CD14-positive monocyte (primary cell): ENCODE measurements around the gene CD302. TPM values are rescaled to one million over a fixed set of nuclear protein-coding genes. Genes with fewer than 3 reads are reported as not detected.

ENCODE experiments used
- DNase-seq, 3 donors: peaks; one replicate each; pipeline ENCODE4 v3.0.0-alpha.2; 2011 to 2022
- H2AFZ ChIP-seq: 2 replicates; pipeline ENCODE4 v1.6.0; 2012; ENCODE audit warnings: mild to moderate bottlenecking, low read depth, low read length, inconsistent platforms; ENCODE audit not compliant: insufficient read depth, poor library complexity, severe bottlenecking
- H3K27ac ChIP-seq, 2 donors: 1 replicate in 1 of 2; 2 replicates in 1 of 2; pipeline ENCODE4 v1.5.1; 2012 to 2013; ENCODE audit warnings: low read length in 2 of 2, control low read depth in 1 of 2, inconsistent platforms in 1 of 2, low read depth in 1 of 2, mild to moderate bottlenecking in 1 of 2
- H3K27me3 ChIP-seq, 2 donors: one replicate each; pipeline versions ENCODE4 v1.6.0 to v1.6.1; 2011 to 2013; ENCODE audit warnings: low read length in 2 of 2; ENCODE audit not compliant: control insufficient read depth in 2 of 2, insufficient read depth in 2 of 2
- H3K36me3 ChIP-seq, 2 donors: replicated peaks in 1 of 2; 1 replicate in 1 of 2; 2 replicates in 1 of 2; pipeline versions ENCODE4 v1.5.1 to v1.6.1; 2012 to 2013; ENCODE audit warnings: low read length in 2 of 2, control low read depth in 1 of 2, inconsistent platforms in 1 of 2, mild to moderate bottlenecking in 1 of 2; ENCODE audit not compliant: insufficient read depth in 2 of 2, control insufficient read depth in 1 of 2
- H3K4me1 ChIP-seq, 2 donors: 1 replicate in 1 of 2; 2 replicates in 1 of 2; pipeline versions ENCODE4 v1.5.1 to v1.6.1; 2012 to 2013; ENCODE audit warnings: low read length in 2 of 2, control low read depth in 1 of 2, inconsistent platforms in 1 of 2, mild to moderate bottlenecking in 1 of 2, moderate library complexity in 1 of 2; ENCODE audit not compliant: insufficient read depth in 2 of 2, control insufficient read depth in 1 of 2
- H3K4me2 ChIP-seq: replicated peaks from 2 replicates; pipeline ENCODE3; 2012; ENCODE audit warnings: low read length, moderate library complexity, mild to moderate bottlenecking; ENCODE audit not compliant: poor library complexity, severe bottlenecking; ENCODE audit errors: extremely low read depth
- H3K4me3 ChIP-seq, 3 experiments: fragments of 200-600 bp in 1 of 3; sonication (generic) in 1 of 3; replicated peaks in 1 of 3; 1 replicate in 2 of 3; 2 replicates in 1 of 3; pipeline ENCODE4 v1.5.1; 2011 to 2013; ENCODE audit warnings: low read length in 3 of 3, mild to moderate bottlenecking in 3 of 3, control low read depth in 2 of 3, low read depth in 2 of 3, inconsistent platforms in 1 of 3, moderate library complexity in 1 of 3
- H3K79me2 ChIP-seq: 2 replicates; pipeline ENCODE4 v1.6.0; 2012; ENCODE audit warnings: mild to moderate bottlenecking, control low read depth, inconsistent platforms, low read length, moderate library complexity; ENCODE audit not compliant: insufficient read depth
- H3K9ac ChIP-seq: 2 replicates; pipeline ENCODE4 v1.6.0; 2017; ENCODE audit warnings: low read length, mild to moderate bottlenecking; ENCODE audit not compliant: insufficient read depth, poor library complexity, severe bottlenecking
- H3K9me3 ChIP-seq, 2 donors: replicated peaks in 1 of 2; 1 replicate in 1 of 2; 2 replicates in 1 of 2; pipeline versions ENCODE4 v1.5.1 to v1.6.1; 2012 to 2013; ENCODE audit warnings: low read length in 2 of 2, control low read depth in 1 of 2; ENCODE audit not compliant: control insufficient read depth in 1 of 2, insufficient read depth in 1 of 2
- H4K20me1 ChIP-seq: 2 replicates; pipeline ENCODE4 v1.6.0; 2012; ENCODE audit warnings: mild to moderate bottlenecking, low read length, control low read depth, moderate library complexity; ENCODE audit not compliant: insufficient read depth
- H3K27ac Mint-ChIP-seq, 7 donors: one replicate each; pipeline ENCODE4 v1.8.0; 2020; ENCODE audit warnings: mild to moderate bottlenecking in 7 of 7, mixed read lengths in 7 of 7, moderate library complexity in 6 of 7, inconsistent platforms in 2 of 7
- H3K27me3 Mint-ChIP-seq, 3 donors: one replicate each; pipeline ENCODE4 v1.8.0; 2021 to 2022; ENCODE audit warnings: low read depth in 3 of 3, mild to moderate bottlenecking in 3 of 3, mixed read lengths in 3 of 3, moderate library complexity in 3 of 3, inconsistent platforms in 1 of 3
- H3K36me3 Mint-ChIP-seq, 2 donors: one replicate each; pipeline ENCODE4 v1.8.0; 2020; ENCODE audit warnings: mixed read lengths in 2 of 2, inconsistent platforms in 1 of 2, mild to moderate bottlenecking in 1 of 2
- H3K4me1 Mint-ChIP-seq: one replicate; pipeline ENCODE4 v1.8.0; 2020; ENCODE audit warnings: mild to moderate bottlenecking, mixed read lengths
- H3K4me3 Mint-ChIP-seq, 2 donors: one replicate each; pipeline ENCODE4 v1.8.0; 2020; ENCODE audit warnings: mild to moderate bottlenecking in 2 of 2, mixed read lengths in 2 of 2, moderate library complexity in 1 of 2
- H3K9me3 Mint-ChIP-seq, 7 donors: one replicate each; pipeline ENCODE4 v1.8.0; 2020 to 2022; ENCODE audit warnings: mixed read lengths in 7 of 7, mild to moderate bottlenecking in 6 of 7, moderate library complexity in 6 of 7, inconsistent platforms in 2 of 7
- CTCF ChIP-seq: fragments of 200-600 bp; IDR thresholded peaks from one replicate; pipeline ENCODE4 v1.8.0; 2022; ENCODE audit warnings: antibody characterized with exemption, mild to moderate bottlenecking
- WGBS: methylation state at CpG from one replicate; pipeline ENCODE4 v1.1.5; 2013; ENCODE audit warnings: missing lambda C conversion rate; ENCODE audit not compliant: insufficient coverage; 5-methylcytosine and 5-hydroxymethylcytosine counted together
- intact Hi-C, 2 donors: fragments of 100-400 bp; cut with micrococcal nuclease; formaldehyde crosslinking; loops; one replicate each; pipeline versions ENCODE4 v1.15.0 to v1.15.1; 2023
- polyA plus RNA-seq, 3 donors: library from polyadenylated mRNA; depleted of rRNA in 1 of 3; unstranded in 2 of 3; stranded (reverse) in 1 of 3; fragments of 300-500 nt in 2 of 3; fragments of >200 nt in 1 of 3; fragmentation: Illumina TruSeq in 2 of 3; gene quantifications; 1 replicate in 2 of 3; 2 replicates in 1 of 3; pipeline ENCODE4 v1.2.3, GENCODE V29; 2012 to 2021

CD302 gene
- polyA plus RNA-seq, 3 donors, result 90.3 to 214 (median 146) TPM

- TF ChIP-seq CTCF, result no peak
- H3K36me3 Mint-ChIP-seq, result peaks cover 0 to 11% of the 10 kb centered on the region in 2 donors
- Histone ChIP-seq H4K20me1 (peaks cover 55% of the 10 kb centered on the region), H3K79me2 (peaks cover 100% of the 10 kb centered on the region), H3K4me1 (peaks cover 74 to 81% of the 10 kb centered on the region in 2 donors), H3K27ac (peak overlapping the region in 1 of 2 donors; percentile 68), H3K9ac (no peak overlapping the region), H3K27me3 (no peaks in the 10 kb centered on the region), H3K4me2 (peak overlapping the region; percentile 63), H3K9me3 (no peaks in the 10 kb centered on the region), H3K4me3 (peak overlapping the region in 2 of 3 experiments; percentile 10 to 59), H3K36me3 (peaks cover 0 to 8% of the 10 kb centered on the region in 2 donors), H2AFZ (no peak overlapping the region)
- H3K4me1 Mint-ChIP-seq, result peaks cover 71% of the 10 kb centered on the region
- peak overlapping the region in 1 of 2 donors; percentile 54 for H3K4me3 Mint-ChIP-seq
- peak in 2 of 3 donors; percentile 22 to 60 for DNase-seq
- intact Hi-C loops, result no loop called here
- no peaks in the 10 kb centered on the region for H3K9me3 Mint-ChIP-seq
- H3K27me3 Mint-ChIP-seq, result peaks cover 0 to 4% (median 0%) of the 10 kb centered on the region in 3 donors
- peak overlapping the region; percentile 74 to 90 (median 83) for H3K27ac Mint-ChIP-seq
- no CpG with 5 or more reads among the region's 1 CpG for WGBS
These were observed 4.7 kb downstream of the CD302 start for GRCh38 chr2:159793326-159793725.

GRCh38 chr2:159792599-159792998 is 5.4 kb downstream of the CD302 start:
- Mint-ChIP-seq H3K36me3 (peaks cover 0 to 12% of the 10 kb centered on the region in 2 donors), H3K9me3 (no peaks in the 10 kb centered on the region), H3K4me3 (no peak overlapping the region), H3K4me1 (peaks cover 77% of the 10 kb centered on the region), H3K27ac (peak overlapping the region; percentile 76 to 88 (median 86)), H3K27me3 (peaks cover 0 to 2% (median 0%) of the 10 kb centered on the region in 3 donors)
- peak overlapping the region in 1 of 2 donors; percentile 68 for H3K27ac ChIP-seq
- peaks cover 62% of the 10 kb centered on the region for H4K20me1 ChIP-seq
- peaks cover 100% of the 10 kb centered on the region for H3K79me2 ChIP-seq
- H3K36me3 ChIP-seq, result peaks cover 0 to 8% of the 10 kb centered on the region in 2 donors
- peaks cover 80 to 87% of the 10 kb centered on the region in 2 donors for H3K4me1 ChIP-seq
- H2AFZ ChIP-seq, result no peak overlapping the region
- H3K27me3 ChIP-seq, result no peaks in the 10 kb centered on the region
- no peak for TF ChIP-seq CTCF
- no peak overlapping the region for H3K9ac ChIP-seq
- WGBS, result no CpG with 5 or more reads among the region's 4 CpGs
- peak overlapping the region in 1 of 3 experiments; percentile 59 for H3K4me3 ChIP-seq
- DNase-seq, result peak; percentile 21 to 52 (median 25)
- H3K9me3 ChIP-seq, result no peaks in the 10 kb centered on the region
- H3K4me2 ChIP-seq, result peak overlapping the region; percentile 63
- intact Hi-C loops, result no loop called here
